HG02678 (cell line): ENCODE data around the gene POLR1D.

Source experiments
- ATAC-seq: cut with Tn5 transposase; IDR thresholded peaks from one replicate; pipeline ENCODE4 v1.9.1; 2021; ENCODE audit warnings: mild to moderate bottlenecking, moderate library complexity; ENCODE audit not compliant: unreplicated experiment

Gene POLR1D

GRCh38 chr13:27670861-27671260, 49.2 kb downstream of the POLR1D start:
- no peak for ATAC-seq

GRCh38 chr13:27672025-27672424, 50.3 kb downstream of the POLR1D start:
- no peak for ATAC-seq
